Hepatocyte (in vitro differentiated cells): ENCODE measurements around the gene OR5A1. TPM values are rescaled to one million over a fixed set of nuclear protein-coding genes. Genes with fewer than 3 reads are reported as not detected.
A peak's percentile ranks its signal among the peaks of the same experiment; 100 is the strongest.

ENCODE experiments used
- DNase-seq: peaks from one replicate; pipeline ENCODE4 v3.0.0-alpha.2; 2016; ENCODE audit warnings: low spot score
- H2AFZ ChIP-seq: fragments of 200-600 bp; sonication (generic); 2 replicates; pipeline ENCODE4 v1.6.0; 2016; ENCODE audit warnings: antibody characterized with exemption, mild to moderate bottlenecking
- H3K27ac ChIP-seq: fragments of 200-600 bp; sonication (generic); 2 replicates; pipeline ENCODE4 v1.5.1; 2016; ENCODE audit warnings: mild to moderate bottlenecking
- H3K27me3 ChIP-seq: fragments of 200-600 bp; sonication (generic); 2 replicates; pipeline ENCODE4 v1.6.1; 2016
- H3K36me3 ChIP-seq: fragments of 200-600 bp; sonication (generic); replicated peaks from 2 replicates; pipeline ENCODE4 v1.5.1; 2016; ENCODE audit warnings: low read depth; ENCODE audit not compliant: insufficient read depth
- H3K4me1 ChIP-seq: fragments of 200-600 bp; sonication (generic); 2 replicates; pipeline ENCODE4 v1.5.1; 2016; ENCODE audit warnings: mild to moderate bottlenecking, moderate library complexity; ENCODE audit not compliant: insufficient read depth
- H3K4me2 ChIP-seq: fragments of 200-600 bp; sonication (generic); 2 replicates; pipeline ENCODE4 v1.6.0; 2016
- H3K4me3 ChIP-seq: fragments of 200-600 bp; sonication (generic); 2 replicates; pipeline ENCODE4 v1.5.1; 2016; ENCODE audit warnings: mild to moderate bottlenecking
- H3K79me2 ChIP-seq: fragments of 200-600 bp; sonication (generic); 2 replicates; pipeline ENCODE4 v1.6.0; 2017; ENCODE audit warnings: mild to moderate bottlenecking
- H3K9me2 ChIP-seq: fragments of 200-600 bp; sonication (generic); replicated peaks from 2 replicates; pipeline ENCODE4 v1.6.0; 2017; ENCODE audit warnings: mild to moderate bottlenecking; ENCODE audit not compliant: insufficient read depth
- H3K9me3 ChIP-seq: fragments of 200-600 bp; sonication (generic); 2 replicates; pipeline ENCODE4 v1.5.1; 2016; ENCODE audit warnings: low read depth, mild to moderate bottlenecking
- H4K20me1 ChIP-seq: fragments of 200-600 bp; sonication (generic); 2 replicates; pipeline ENCODE4 v1.6.0; 2016; ENCODE audit warnings: mild to moderate bottlenecking; ENCODE audit not compliant: insufficient read depth, poor library complexity, severe bottlenecking
- EZH2 ChIP-seq: fragments of 200-600 bp; sonication (generic); IDR thresholded peaks from 2 replicates; pipeline ENCODE4 v1.6.1; 2016; ENCODE audit warnings: antibody characterized with exemption, mild to moderate bottlenecking, borderline replicate concordance
- EZH2phosphoT487 ChIP-seq: fragments of 200-600 bp; sonication (generic); IDR thresholded peaks from one replicate; pipeline ENCODE4 v1.6.1; 2018; ENCODE audit warnings: antibody characterized with exemption, mild to moderate bottlenecking, low read depth, moderate library complexity; ENCODE audit not compliant: unreplicated experiment, severe bottlenecking
- WGBS: methylation state at CpG from one replicate; pipeline ENCODE4 v1.1.6; 2016; ENCODE audit warnings: low lambda C conversion rate; ENCODE audit errors: missing lambda C conversion rate; 5-methylcytosine and 5-hydroxymethylcytosine counted together
- polyA plus RNA-seq: library from polyadenylated mRNA; unstranded; fragments of >200 nt; fragmentation: Nextera tagmentation; extraction: Ambion mirVana; gene quantifications from 2 replicates; pipeline ENCODE4 v1.2.1, GENCODE V29; 2016
- total RNA-seq: library from RNA; depleted of rRNA; stranded (reverse); fragments of >200 nt; gene quantifications from 2 replicates; pipeline ENCODE4 v1.2.3, GENCODE V29; 2014
- TF ChIP-seq, protein P1 (sequence below): fragments of 200-600 bp; sonication (generic); IDR thresholded peaks from 2 replicates; pipeline ENCODE4 v1.5.1; 2016; ENCODE audit warnings: antibody characterized with exemption, mild to moderate bottlenecking; ENCODE audit not compliant: poor library complexity

Gene OR5A1
- total and polyA plus RNA-seq, 2 experiments from 2014 or later = not detected

DNA sequence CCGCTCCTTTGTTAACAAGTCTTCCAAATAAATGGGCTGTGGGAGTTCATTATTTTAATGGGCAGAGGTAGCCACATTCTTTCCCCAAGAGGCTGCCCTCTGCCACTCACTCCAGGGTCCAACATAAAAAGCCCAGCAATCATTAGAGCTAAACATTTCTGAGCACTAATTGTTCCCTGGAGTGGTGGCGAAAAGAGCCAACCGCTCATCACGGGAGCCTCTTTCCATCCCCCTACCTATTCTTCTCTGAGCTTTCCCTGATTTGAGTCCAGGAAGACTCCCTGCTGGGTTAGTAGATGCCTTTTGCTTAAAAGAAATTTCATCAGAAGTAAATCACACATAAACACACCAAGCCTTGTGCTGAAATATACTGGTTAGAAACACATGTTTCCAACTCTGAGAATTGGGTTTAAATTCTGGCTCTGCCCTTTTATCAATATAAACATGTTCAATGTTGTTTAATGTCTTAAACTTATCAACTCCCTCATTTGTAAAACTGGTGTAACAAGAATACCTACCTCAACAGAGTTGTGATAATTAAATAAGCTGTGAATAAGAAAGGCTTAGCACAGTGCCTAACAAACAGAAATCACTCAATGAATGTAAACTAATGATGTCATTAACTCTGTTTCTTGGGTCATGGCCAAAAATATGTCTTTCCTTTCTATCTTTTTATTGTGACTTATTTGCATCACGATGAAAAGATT is 9.8 kb upstream of the OR5A1 start, which contains the start of gene OR5A2:
Gene OR5A2 (minus strand): TSS at position 53 of the 707 bp plus-strand sequence. CDS start 3,460 bp downstream, outside the sequence.
- 43% methylated on average over 5 of the region's 5 CpGs for whole genome bisulfite sequencing
- Histone ChIP-seq H3K79me2 (no peaks in the 10 kb centered on the region), H3K36me3 (no peaks in the 10 kb centered on the region), H3K4me3 (no peak within 1 kb of the TSS), H4K20me1 (no peaks in the 10 kb centered on the region), H3K4me1 (no peaks in the 10 kb centered on the region), H3K9me2 (no peaks in the 10 kb centered on the region), H3K9me3 (no peaks in the 10 kb centered on the region), H2AFZ (no peak within 1 kb of the TSS), H3K4me2 (no peak within 1 kb of the TSS), H3K27me3 (no peaks in the 10 kb centered on the region), H3K27ac (no peak within 1 kb of the TSS)
- no peak for DNase-seq
- TF ChIP-seq, protein P1, sequence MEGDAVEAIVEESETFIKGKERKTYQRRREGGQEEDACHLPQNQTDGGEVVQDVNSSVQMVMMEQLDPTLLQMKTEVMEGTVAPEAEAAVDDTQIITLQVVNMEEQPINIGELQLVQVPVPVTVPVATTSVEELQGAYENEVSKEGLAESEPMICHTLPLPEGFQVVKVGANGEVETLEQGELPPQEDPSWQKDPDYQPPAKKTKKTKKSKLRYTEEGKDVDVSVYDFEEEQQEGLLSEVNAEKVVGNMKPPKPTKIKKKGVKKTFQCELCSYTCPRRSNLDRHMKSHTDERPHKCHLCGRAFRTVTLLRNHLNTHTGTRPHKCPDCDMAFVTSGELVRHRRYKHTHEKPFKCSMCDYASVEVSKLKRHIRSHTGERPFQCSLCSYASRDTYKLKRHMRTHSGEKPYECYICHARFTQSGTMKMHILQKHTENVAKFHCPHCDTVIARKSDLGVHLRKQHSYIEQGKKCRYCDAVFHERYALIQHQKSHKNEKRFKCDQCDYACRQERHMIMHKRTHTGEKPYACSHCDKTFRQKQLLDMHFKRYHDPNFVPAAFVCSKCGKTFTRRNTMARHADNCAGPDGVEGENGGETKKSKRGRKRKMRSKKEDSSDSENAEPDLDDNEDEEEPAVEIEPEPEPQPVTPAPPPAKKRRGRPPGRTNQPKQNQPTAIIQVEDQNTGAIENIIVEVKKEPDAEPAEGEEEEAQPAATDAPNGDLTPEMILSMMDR = no peak
- TF ChIP-seq EZH2 = no peak

- no peak for DNase-seq
- no peaks in the 10 kb centered on the region for H4K20me1 ChIP-seq
- no peak for TF ChIP-seq EZH2phosphoT487
- TF ChIP-seq, protein P1 = no peak
- no peak for TF ChIP-seq EZH2
- H3K4me1 ChIP-seq = no peaks in the 10 kb centered on the region
- no peak overlapping the region for H3K27ac ChIP-seq
- no peak overlapping the region for H3K4me2 ChIP-seq
- H3K27me3 ChIP-seq = no peaks in the 10 kb centered on the region
- no peak overlapping the region for H3K4me3 ChIP-seq
- no peak overlapping the region for H2AFZ ChIP-seq
- H3K9me3 ChIP-seq = no peaks in the 10 kb centered on the region
- no peaks in the 10 kb centered on the region for H3K79me2 ChIP-seq
- H3K36me3 ChIP-seq = no peaks in the 10 kb centered on the region
- H3K9me2 ChIP-seq = no peaks in the 10 kb centered on the region
Measured at GRCh38 chr11:59427068-59427382, 9.2 kb upstream of the OR5A1 start.

GRCh38 chr11:59429924-59430516 is 6.2 kb upstream of the OR5A1 start:
- Histone ChIP-seq H3K9me3 (no peaks in the 10 kb centered on the region), H4K20me1 (no peaks in the 10 kb centered on the region), H3K36me3 (no peaks in the 10 kb centered on the region), H3K9me2 (no peaks in the 10 kb centered on the region), H3K4me3 (no peak overlapping the region), H3K4me2 (no peak overlapping the region), H2AFZ (no peak overlapping the region), H3K27me3 (no peaks in the 10 kb centered on the region), H3K4me1 (no peaks in the 10 kb centered on the region), H3K79me2 (no peaks in the 10 kb centered on the region), H3K27ac (no peak overlapping the region)
- 65% methylated on average over 4 of the region's 4 CpGs for WGBS
- DNase-seq = peak; percentile 72
- TF ChIP-seq EZH2 = no peak
- no peak for TF ChIP-seq EZH2phosphoT487
- TF ChIP-seq, protein P1 = peak; percentile 63
